ENCODE data around the gene XYLT1.
"Not testable (repeated sequence)": the region's sequence is repeated elsewhere in the genome, so short reads cannot be mapped to it uniquely, and the experiment has no call there.

XYLT1 gene

GRCh38 chr16:17483351-17483750, 12.6 kb upstream of the XYLT1 start:
- DNase-seq (ENCODE audit: low spot score), result no peak

DNA sequence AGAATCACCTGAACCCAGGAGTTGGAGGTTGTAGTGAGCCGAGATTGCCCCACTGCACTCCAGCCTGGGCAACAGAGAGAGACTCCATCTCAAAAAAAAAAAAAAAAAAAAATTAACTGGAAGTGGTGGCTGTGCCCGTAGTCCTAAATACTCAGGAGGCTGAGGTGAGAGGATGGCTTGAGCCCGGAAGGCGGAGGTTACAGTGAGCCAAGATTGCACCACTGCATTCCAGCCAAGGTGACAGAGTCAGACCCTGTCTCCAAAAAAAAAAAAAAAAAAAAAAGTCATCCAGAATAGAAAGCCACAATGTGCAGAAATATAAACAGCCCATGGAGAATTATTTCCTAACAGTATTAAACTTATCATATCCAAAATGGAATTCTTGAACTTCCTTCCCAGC, 11.6 kb upstream of the XYLT1 start:
- not testable (repeated sequence) for DNase-seq (ENCODE audit: low spot score)

- no peak for DNase-seq (ENCODE audit: low spot score)
Observed at GRCh38 chr16:17481736-17482135, 11.0 kb upstream of the XYLT1 start.

GRCh38 chr16:17477260-17477545, 6.4 kb upstream of the XYLT1 start:
- DNase-seq (ENCODE audit: low spot score), result not testable (repeated sequence)

GRCh38 chr16:17476414-17477259, 5.9 kb upstream of the XYLT1 start:
- no peak for DNase-seq (ENCODE audit: low spot score)

DNA sequence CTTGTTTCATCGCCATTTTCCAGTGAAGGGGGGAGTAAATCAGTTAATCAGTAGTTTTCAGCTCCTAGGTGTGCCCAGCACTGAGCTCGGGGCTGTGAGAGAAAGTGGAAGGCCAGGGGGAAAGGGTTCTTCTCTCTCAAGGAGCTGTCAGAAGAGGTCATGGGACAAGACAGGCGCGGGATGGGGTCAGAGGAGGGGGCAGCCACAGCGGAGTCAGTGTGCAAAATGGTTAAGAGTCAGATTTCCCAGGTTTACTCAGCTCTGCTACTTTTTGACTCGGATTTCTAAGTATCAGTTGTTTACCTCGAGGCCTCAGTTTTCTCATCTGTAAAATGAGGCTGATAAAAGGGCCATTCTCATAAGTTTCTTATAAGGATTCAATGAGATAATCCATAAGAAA, 4.3 kb upstream of the XYLT1 start:
- DNase-seq (ENCODE audit: low spot score), result no peak

DNA sequence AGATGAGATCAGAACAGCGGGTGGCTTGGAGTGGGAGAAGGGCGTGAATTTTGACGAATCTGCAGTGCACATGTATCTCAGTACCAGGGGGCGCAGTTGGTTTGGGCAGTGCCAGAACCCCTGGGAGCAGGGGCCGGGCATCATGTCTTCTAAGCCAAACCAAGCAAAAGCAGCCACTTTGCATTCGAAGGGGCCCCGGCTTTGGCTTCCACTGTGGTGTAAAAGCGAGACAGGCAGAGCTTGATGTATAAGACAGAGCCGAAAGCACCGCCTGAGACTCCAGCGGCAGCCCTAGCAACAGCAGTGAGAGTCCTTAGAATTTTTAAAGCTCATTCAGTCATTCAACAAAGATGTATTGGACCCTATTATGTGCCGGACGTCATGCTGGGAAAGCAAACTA, 3.8 kb upstream of the XYLT1 start:
- no peak for DNase-seq (ENCODE audit: low spot score)

- no peak for DNase-seq (ENCODE audit: low spot score)
Observed at GRCh38 chr16:17474037-17474436, 3.3 kb upstream of the XYLT1 start.

GRCh38 chr16:17471719-17472461, 1.1 kb upstream of the XYLT1 start:
- no peak for DNase-seq (ENCODE audit: low spot score)

DNA sequence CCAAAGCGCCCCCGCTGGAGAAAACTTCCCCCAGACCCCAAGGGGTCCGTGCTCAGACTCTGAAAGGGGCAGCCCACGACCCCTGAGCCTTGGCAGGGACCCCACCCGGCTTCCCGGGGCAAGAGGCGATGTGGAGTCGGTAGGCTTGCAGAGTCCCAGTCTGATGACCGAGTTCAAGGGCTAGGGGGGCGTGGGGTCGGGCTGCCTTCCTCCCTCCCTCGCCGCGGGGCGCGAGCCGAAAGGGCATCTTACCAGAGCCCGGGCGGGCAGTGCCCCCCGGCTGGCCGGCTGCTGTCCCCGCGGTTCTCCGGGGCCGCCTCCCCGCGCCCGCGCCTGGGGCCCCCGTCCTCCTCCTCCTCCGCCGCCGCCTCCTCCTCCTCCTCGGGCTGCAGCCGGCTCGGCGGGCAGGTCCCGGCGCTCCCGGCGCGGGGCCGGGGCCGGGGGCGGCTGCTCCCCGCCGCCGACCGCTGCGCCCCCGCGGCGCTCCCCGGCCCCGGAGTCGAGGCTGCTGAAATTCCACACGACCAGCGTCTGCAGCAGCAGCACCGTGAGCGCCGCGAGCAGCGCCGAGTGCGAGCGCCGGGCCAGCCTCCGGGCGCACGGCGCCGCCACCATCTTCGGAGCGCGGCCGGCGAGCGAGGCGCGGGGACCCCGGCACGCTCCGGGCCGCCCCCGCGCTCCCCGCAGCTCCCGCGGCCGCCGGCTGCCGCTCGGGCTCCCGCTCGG, 415 bp downstream of the XYLT1 start:
- no peak for DNase-seq (ENCODE audit: low spot score)

DNA sequence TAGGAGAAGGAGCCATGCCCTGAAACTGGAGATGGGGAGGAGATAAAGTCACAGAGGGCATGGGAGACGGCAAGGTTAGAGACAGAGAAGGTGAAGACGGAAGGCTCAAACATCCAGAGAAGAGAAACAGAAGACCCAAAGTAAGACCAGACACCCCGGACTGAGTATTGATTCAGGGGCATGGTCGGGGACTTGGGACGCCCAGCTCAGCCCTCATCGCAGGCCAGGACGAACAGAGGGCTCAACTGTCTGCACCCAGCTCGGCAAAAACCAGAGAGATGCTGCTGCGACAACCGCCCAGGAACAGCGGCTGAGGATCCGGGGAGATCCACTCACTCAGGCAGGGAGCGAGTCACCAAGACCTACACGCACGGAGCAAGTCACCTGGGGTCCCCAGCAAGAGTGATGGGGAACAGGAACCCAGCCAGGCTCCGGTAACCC, 999 bp downstream of the XYLT1 start:
- DNase-seq (ENCODE audit: low spot score), result no peak

GRCh38 chr16:17469011-17469740, 1.6 kb downstream of the XYLT1 start:
- no peak for DNase-seq (ENCODE audit: low spot score)

DNA sequence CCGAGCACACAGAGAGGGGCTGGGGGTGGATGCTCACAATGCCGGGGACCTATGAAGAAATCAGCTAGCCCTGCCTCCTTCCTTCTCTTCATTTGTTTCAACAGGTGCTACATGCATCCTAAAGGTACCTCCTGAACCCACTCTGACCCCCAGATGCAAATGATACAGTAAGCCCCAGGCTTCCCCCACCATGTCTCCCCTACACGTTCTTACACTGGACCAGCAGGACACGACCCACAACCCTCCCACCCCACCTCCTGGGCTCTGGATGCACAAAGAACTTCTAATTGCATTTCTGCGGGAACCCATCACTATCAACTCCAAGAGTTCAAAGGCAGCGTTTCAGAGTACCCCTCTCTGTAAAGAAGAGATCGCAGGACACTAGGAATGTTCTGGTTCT, 2.1 kb downstream of the XYLT1 start:
- DNase-seq (ENCODE audit: low spot score), result no peak

- no peak for DNase-seq (ENCODE audit: low spot score)
Observed at GRCh38 chr16:17467923-17468540, 2.7 kb downstream of the XYLT1 start.

GRCh38 chr16:17466876-17467275, 3.9 kb downstream of the XYLT1 start:
- no peak for DNase-seq (ENCODE audit: low spot score)

DNA sequence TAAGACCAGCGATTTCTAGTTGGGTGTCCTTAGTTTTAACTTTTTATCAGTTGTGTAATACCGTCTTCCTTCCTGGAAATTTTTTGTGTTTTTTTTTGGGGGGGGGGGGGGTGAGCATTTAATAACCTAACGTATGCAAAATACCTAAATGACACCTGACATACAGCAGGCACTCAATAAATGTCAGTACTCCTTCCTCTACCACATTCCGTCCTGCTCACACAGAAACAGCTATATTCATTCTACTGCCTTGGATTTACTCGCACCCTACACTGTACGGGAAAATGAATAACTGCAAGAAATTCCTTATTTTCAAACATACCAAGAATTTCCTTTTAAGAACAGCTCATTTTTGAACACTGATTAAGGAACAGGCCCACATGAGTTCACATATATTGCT, 5.3 kb downstream of the XYLT1 start:
- DNase-seq (ENCODE audit: low spot score), result no peak

GRCh38 chr16:17463335-17463734, 7.4 kb downstream of the XYLT1 start:
- DNase-seq (ENCODE audit: low spot score), result no peak

- no peak for DNase-seq (ENCODE audit: low spot score)
Observed at GRCh38 chr16:17461951-17462729, 8.6 kb downstream of the XYLT1 start.

GRCh38 chr16:17460890-17461289, 9.9 kb downstream of the XYLT1 start:
- DNase-seq (ENCODE audit: low spot score), result no peak

- no peak for DNase-seq (ENCODE audit: low spot score)
Observed at GRCh38 chr16:17459903-17460521, 10.7 kb downstream of the XYLT1 start.

- no peak for DNase-seq (ENCODE audit: low spot score)
Observed at GRCh38 chr16:17457997-17458396, 12.8 kb downstream of the XYLT1 start.

All from hematopoietic multipotent progenitor cell treated with erythropoietin and hydrocortisone succinate and interleukin-3 and kit ligand, for 17 days (in vitro differentiated cells).